GM21529 (cell line): ENCODE data around the gene BTG1.
A peak's percentile ranks its signal among the peaks of the same experiment; 100 is the strongest.
"Not testable (repeated sequence)": the region's sequence is repeated elsewhere in the genome, so short reads cannot be mapped to it uniquely, and the experiment has no call there.

Source experiments
- ATAC-seq: cut with Tn5 transposase; IDR thresholded peaks from one replicate; pipeline ENCODE4 v1.9.1; 2021; ENCODE audit not compliant: unreplicated experiment

BTG1 gene

GRCh38 chr12:92151916-92152315 is 6.3 kb upstream of the BTG1 start:
- ATAC-seq, result no peak

- no peak for ATAC-seq
These were observed 3.9 kb upstream of the BTG1 start for GRCh38 chr12:92149563-92149962.

- no peak for ATAC-seq
These were observed 1.8 kb upstream of the BTG1 start for GRCh38 chr12:92147491-92147890.

- no peak for ATAC-seq
These were observed 1.0 kb upstream of the BTG1 start for GRCh38 chr12:92146497-92147224.

- ATAC-seq, result peak; percentile 0
These were observed 240 bp downstream of the BTG1 start for GRCh38 chr12:92145481-92145730.

- ATAC-seq, result no peak
These were observed 790 bp downstream of the BTG1 start for GRCh38 chr12:92144631-92145480.

- ATAC-seq, result peak; percentile 19
These were observed 1.7 kb downstream of the BTG1 start for GRCh38 chr12:92143686-92144630.

- ATAC-seq, result no peak
These were observed 2.4 kb downstream of the BTG1 start for GRCh38 chr12:92143258-92143657.

- no peak for ATAC-seq
These were observed 3.3 kb downstream of the BTG1 start for GRCh38 chr12:92142251-92142926.

GRCh38 chr12:92141591-92142121 is 4.0 kb downstream of the BTG1 start:
- no peak for ATAC-seq

GRCh38 chr12:92140896-92141536 is 4.6 kb downstream of the BTG1 start:
- ATAC-seq, result no peak

GRCh38 chr12:92140156-92140555 is 5.5 kb downstream of the BTG1 start:
- ATAC-seq, result no peak

- peak; percentile 18 for ATAC-seq
These were observed 6.0 kb downstream of the BTG1 start for GRCh38 chr12:92139634-92140150.

GRCh38 chr12:92138626-92139025 is 7.0 kb downstream of the BTG1 start:
- ATAC-seq, result no peak

GRCh38 chr12:92138144-92138543 is 7.5 kb downstream of the BTG1 start:
- no peak for ATAC-seq

GRCh38 chr12:92136965-92137721 is 8.5 kb downstream of the BTG1 start:
- no peak for ATAC-seq

- no peak for ATAC-seq
These were observed 9.5 kb downstream of the BTG1 start for GRCh38 chr12:92136026-92136730.

GRCh38 chr12:92135541-92135940 is 10.1 kb downstream of the BTG1 start:
- ATAC-seq, result not testable (repeated sequence)
